Measurements from ENCODE around the gene MYADM.

The MYADM gene

GRCh38 chr19:53917356-53917755, 49.7 kb downstream of the MYADM start:
- DNase-seq: no peak

All from activated CD4-positive, alpha-beta T cell treated with anti-CD3 and anti-CD28 coated beads for 48 hours (primary cell).